ENCODE measurements around the gene SDCBP2.

SDCBP2 gene

GRCh38 chr20:1328680-1329330, at the start of gene SDCBP2:
SDCBP2 (minus strand) TSS chr20:1329139; CDS start chr20:1320416, 8,723 bp downstream.
- no peak for DNase-seq (ENCODE audit: extremely low read depth, low read depth)
- no peak for TF ChIP-seq CTCF (IDR thresholded peaks at IDR 0.05; ENCODE audit: low read depth, low read length, missing control alignments)
- H3K4me3 ChIP-seq (replicated peaks; ENCODE audit: low read depth, low read length), result no peak within 1 kb of the TSS

- DNase-seq (ENCODE audit: extremely low read depth, low read depth), result no peak
- no peak for TF ChIP-seq CTCF (IDR thresholded peaks at IDR 0.05; ENCODE audit: low read depth, low read length, missing control alignments)
- no peak overlapping the region for H3K4me3 ChIP-seq (replicated peaks; ENCODE audit: low read depth, low read length)
Measured at GRCh38 chr20:1378735-1379125, 49.8 kb upstream of the SDCBP2 start.

GRCh38 chr20:1377984-1378734, 49.2 kb upstream of the SDCBP2 start:
- H3K4me3 ChIP-seq (replicated peaks; ENCODE audit: low read depth, low read length), result no peak overlapping the region
- no peak for TF ChIP-seq CTCF (IDR thresholded peaks at IDR 0.05; ENCODE audit: low read depth, low read length, missing control alignments)
- DNase-seq (ENCODE audit: extremely low read depth, low read depth), result no peak

GRCh38 chr20:1377341-1377871, 48.5 kb upstream of the SDCBP2 start:
- H3K4me3 ChIP-seq (replicated peaks; ENCODE audit: low read depth, low read length), result no peak overlapping the region
- DNase-seq (ENCODE audit: extremely low read depth, low read depth), result no peak
- no peak for TF ChIP-seq CTCF (IDR thresholded peaks at IDR 0.05; ENCODE audit: low read depth, low read length, missing control alignments)

GRCh38 chr20:1376408-1377270, 47.7 kb upstream of the SDCBP2 start:
- no peak overlapping the region for H3K4me3 ChIP-seq (replicated peaks; ENCODE audit: low read depth, low read length)
- no peak for TF ChIP-seq CTCF (IDR thresholded peaks at IDR 0.05; ENCODE audit: low read depth, low read length, missing control alignments)

GRCh38 chr20:1376007-1376406, 47.1 kb upstream of the SDCBP2 start:
- no peak overlapping the region for H3K4me3 ChIP-seq (replicated peaks; ENCODE audit: low read depth, low read length)
- TF ChIP-seq CTCF (IDR thresholded peaks at IDR 0.05; ENCODE audit: low read depth, low read length, missing control alignments), result no peak
- no peak for DNase-seq (ENCODE audit: extremely low read depth, low read depth)

More at GRCh38 chr20:1376408-1377270, 47.7 kb upstream of the SDCBP2 start:
- no peak for DNase-seq (ENCODE audit: extremely low read depth, low read depth)

All from HFF-Myc (cell line).